SKM-1 (cell line): ENCODE results near the gene UQCRC1.

Source experiments
- DNase-seq: peaks from one replicate; lab custom pipeline; 2025; ENCODE audit not compliant: unreplicated experiment; lab: John Stamatoyannopoulos, UW

UQCRC1 gene

DNA sequence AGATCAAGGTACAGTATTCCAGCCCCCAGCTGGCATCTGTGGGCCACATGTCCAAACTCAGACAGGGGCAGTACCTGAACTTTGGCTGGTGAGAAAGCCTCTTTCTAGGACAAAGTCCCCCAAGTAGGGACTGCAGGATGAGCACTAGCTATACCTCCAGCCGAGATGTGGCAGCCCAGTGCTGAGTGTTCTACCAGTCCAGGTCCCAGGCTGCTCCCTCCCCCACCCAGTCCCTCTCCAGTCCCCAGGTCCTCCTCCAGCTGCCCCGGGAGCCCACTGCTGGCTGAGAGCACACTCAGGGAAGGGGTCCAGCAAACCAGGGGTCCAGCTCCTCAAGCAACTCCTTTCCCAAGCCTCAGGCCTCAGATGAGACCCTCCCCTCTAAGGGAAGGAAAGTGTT lies 24.3 kb upstream of the UQCRC1 start:
- DNase-seq, result no peak

DNA sequence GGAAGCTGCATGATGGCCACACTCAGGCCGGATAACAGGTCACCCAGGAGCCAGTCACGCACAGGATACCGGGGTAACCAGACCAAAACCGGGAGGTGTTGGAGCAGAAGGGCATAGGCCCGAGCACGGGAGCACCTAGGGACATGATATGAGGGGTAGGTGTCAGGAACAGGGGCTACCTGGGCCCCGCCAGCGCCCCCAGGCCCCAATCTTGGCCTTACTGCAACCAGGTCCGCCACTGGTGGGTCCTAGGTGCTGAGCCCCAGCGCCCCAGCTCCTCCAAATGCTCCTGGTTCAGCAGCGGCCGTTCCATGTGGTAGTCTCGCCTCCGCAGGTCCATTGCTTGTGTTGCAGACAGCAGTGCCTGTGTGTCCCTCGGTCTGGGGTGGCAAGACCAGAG lies 23.8 kb upstream of the UQCRC1 start:
- DNase-seq, result no peak

DNA sequence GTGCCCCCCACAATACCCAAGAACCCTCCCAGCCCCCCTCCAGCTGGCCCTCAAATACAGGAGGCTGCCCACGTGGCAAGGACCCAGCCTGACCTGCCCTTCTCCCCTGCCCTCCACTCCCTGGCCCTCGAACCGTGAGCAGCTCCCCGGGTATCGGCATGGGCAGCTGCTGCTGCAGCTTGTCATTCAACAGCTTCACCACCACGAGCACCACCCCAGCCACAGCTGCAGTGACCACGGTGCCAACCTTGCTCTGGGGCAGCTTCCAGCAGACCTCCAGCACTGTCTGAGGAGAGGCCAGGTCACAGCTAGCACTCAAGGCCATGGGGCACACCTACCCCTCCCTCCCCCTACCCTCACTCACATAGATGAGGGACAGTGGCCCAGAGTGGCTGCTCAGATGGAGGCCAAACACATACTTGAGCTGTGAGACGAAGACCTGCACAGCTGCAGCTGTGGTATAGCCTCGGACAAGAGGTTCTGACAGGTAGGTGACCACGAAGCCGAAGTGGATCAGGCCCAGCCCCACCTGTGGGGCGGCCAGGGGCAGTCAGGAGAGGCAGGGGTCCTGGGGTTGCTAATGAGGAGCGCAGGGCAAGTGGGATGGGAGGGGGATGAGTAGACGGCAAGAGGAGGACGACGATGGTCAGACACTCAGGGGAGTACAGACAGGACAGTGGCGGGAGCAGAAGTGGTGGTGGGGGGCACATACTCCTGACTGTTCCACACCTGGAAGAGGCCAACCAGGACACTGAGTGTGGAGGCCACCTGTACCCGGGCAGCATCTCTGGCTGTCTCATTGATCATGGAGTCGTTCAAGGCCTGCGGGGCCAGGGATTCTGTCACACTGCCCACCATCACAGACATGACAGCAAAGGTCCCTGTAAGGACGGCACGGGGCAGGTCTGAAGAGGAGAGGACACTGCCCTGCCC lies 22.3 kb upstream of the UQCRC1 start:
- DNase-seq, result no peak

DNA sequence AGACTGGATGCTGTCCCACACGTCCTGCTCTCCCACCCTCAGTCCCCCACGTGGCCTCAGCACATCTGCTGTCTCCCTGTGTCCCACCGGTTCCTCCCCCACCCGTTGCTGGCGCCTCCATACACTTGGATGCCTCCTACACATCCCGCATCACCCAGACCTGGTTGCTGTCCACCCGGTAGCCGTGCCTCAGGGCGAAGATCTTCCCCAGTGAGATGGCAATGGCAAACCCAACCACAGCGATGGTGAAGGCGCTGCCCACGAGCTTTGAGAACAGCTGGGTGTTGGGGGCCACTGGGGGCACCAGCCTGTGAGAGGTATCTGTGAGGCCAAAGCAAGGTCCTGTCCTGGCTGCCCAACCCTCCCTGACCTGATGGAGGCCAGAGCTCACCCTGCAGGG lies 21.4 kb upstream of the UQCRC1 start:
- DNase-seq, result no peak

DNA sequence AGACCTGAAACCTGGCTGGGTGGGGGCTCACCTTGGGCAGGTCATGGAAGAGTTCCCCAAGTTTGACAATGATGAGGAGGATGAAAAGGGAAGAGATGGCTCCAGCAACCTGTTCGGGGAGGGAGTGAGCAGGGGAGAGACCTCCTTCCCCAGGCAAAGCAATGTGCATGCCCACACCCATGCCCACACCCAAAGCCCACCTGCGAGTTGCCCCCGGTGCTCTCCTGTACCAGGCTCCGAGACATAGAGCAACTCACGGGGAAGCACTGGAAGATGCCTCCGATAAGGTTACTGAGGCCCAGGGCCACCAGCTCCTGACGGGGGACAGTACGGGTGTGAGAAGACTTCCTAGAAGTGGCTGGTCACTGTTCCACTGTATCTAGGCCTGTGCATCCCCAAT lies 21.0 kb upstream of the UQCRC1 start:
- no peak for DNase-seq

DNA sequence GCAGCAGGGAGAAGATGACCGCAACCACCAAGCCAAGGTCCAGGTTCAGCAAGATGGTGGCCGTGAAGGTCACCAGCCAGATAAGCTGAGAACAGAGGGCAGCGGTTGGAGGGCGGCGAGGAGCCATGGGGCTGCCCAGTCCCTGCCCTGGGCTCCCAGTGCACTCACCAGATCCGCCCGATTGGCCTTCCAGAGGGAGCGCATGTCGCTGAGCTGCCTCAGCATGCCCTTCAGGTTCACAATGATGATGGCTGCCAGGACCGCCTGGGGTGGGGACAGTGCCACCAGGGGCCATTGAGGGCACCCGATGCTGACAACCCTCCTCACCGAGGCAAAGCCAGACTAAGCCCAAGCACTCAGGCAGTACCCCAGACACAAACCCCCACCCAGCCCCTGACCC lies 20.4 kb upstream of the UQCRC1 start:
- no peak for DNase-seq

DNA sequence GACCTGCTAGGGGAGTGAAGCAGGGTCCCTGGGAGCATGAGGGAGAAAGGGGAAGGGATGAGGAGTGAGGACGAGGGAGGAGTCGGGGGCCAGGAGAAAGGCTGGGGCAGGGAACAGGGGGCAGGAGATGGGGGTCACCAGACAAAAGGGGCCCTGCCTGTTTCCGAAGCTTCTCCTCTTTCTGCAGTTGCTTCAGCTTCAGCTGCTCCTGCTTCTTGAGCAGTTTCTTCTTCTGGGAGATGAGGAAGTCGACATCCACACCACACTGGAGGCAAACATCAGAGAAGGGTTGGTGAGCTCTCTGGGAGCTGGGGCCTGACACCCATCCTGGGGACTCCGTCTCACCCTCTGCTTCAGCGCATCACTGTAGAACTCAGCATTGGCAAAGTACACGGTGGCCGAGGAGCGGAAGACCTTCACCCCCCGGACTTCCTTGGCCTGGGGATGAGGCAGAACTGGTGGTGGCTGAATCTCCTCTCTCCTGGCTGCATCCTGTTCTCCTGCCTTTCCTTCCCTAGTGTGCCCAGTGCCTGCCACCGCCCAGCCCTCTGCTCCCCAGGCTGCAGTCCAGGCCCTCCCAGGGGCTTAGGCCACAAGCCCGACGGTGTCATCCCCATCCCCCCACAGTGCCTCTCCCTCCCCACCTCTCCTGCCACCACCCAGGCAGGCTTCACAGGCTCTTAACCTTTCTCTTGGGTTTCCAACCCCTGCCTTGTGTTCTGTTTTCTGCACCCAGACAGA lies 19.0 kb upstream of the UQCRC1 start:
- no peak for DNase-seq

DNA sequence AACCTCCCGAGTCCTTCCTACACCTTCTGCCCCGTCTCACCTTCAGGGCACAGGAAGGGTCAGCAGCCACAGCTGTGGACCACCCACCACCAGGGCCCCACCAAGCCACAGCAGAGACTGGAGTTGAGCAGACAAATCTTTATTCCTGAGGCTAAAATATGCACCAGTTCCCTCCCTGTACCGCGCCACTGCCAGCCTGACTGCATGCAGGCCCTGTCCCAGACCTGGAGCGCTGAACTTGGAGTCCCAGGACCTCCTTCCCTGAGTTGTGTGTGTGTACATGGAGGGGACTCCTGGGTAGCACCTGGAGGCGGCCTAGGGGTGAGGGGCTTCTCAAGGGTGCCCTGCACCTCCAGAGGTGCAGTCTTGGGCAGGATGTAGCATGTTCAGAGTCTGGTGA lies 16.2 kb upstream of the UQCRC1 start:
- DNase-seq, result no peak

DNA sequence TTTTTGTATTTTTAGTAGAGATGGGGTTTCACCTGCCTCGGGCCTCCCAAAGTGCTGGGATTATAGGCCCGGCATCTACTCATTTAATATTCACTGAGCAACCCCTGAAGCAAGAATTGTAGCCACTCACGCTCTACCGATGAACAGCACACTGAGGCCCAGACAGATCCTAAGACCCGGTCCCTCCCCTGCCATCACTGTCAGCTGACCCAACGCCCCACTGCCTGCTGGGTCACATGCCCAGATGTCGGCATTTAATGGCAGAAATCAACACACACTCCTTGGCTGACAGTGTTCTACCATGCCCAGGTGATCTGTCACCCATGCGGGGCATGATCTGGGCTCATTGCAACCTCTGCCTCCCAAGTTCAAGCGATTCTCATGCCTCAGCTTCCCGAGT lies 15.3 kb upstream of the UQCRC1 start:
- no peak for DNase-seq

DNA sequence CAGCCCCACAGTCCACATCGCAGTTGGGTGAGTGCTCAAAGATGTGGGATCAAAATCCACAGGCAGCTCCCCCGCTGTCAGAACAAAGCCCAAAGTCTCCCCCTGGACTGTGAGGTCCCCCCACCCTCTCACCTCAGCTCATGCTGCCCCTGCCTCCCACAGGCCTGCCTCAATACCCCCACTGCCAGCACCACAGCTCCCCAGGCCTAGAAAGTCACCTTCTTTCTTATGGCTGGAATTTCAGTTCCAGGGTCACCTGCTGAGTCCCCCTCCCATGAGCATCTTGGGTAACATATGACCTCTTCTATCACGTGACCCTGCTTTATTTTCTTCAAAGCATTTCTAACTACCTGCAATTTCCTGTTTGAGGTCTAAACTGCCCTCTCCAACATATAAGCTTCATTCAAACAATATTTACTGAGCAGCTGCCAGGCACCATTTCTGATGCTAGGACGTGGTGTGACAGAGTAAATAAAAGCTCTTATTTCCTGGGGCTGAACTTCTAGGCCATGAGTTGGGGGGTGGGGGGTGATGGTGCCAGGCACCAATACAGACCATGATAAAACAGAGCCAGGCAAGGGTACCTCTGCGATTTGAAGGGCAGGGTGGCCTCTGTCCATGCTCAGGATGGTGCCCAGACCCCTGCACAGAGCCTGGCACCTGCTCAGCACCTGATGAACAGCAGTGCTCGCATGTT lies 14.6 kb upstream of the UQCRC1 start:
- DNase-seq, result no peak

DNA sequence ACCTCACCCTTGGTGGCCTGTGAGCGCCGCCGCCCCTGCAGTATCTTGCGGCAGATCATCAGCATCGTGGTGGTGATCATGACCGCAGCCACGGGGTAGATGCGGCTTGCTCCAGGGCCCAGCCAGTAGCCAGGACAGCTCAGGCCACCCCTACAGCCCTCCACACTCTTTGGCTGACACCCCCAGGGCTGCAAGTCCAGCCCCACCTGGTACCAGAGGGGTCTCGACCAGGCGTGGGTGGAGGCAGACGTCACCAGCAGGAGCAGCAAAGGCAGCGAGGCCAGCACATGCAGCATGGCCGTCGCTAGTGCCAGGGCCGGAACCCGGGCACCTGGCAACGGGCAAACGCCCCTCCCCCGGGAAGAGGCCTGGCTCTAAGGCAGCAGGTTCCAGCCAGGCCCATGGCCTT lies 12.0 kb upstream of the UQCRC1 start, which contains the start of gene TMEM89:
TMEM89 (minus strand) TSS at position 309 of the 409 bp plus-strand sequence; CDS start at position 296, 13 bp downstream.
- DNase-seq, result no peak

DNA sequence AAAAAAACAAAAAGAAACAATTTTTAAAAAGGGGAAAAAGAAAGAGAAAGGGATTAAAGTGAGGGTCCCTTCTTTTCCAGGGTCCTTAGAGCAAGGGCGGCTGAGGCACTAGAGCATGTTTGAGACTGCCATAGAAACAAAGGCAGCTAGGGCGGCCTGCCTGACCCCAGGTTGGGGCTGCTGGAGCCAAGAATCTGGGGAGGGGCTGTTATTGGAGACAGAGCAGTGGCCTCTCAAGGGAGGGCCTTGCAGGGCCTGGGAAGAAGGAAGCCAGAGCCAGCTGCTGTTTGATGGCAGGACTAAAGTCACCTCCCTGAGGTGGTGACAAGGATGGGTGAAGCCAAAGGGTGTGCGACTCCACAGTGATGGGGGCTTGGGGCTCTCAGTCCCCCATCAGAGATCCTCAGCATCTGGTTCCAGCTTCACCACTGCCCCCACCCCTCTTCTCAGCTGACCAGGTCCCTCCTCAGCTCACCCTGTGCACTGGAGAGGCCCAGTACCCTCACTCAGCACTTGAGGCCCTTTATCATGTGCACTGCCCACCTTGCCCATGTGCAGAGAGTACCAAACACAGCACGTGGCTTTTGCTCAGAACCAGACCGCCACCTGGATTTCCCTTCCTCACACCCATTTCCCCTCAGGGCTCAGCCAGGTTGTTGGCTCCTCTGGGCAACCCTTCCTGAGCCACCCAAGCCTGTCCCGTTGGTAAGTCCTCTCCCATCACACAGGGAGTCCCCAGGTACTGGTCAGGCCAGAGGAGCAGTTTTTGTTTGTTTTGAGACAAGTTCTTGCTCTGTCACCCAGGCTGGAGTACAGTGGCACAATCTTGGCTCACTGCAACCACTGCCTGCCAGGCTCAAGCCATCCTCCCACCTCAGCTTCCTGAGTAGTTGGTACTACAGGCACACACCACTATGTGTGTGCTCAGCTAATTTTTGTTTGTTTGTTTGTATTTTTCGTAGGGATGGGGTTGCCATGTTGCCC lies 10.4 kb upstream of the UQCRC1 start:
- DNase-seq, result no peak

DNA sequence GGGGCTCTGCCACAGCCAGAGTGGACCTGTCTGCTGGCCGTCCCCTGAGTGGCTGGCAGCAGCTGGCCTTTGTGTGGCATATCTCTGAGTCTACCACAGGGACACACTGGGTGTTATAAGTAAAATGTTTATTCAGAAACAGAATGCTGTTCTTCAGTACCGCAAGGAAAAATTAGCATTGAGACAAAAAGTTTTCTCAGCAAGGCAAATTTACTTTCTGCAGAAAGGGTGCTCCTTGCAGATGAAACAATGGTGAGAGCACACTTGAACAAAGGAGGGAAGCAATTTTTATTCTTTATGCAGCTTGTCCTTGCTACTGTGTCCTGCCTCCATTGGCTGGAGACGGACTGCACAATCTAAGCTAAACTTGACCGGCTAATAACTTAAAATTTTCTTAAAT lies 8.1 kb upstream of the UQCRC1 start:
- DNase-seq, result no peak

DNA sequence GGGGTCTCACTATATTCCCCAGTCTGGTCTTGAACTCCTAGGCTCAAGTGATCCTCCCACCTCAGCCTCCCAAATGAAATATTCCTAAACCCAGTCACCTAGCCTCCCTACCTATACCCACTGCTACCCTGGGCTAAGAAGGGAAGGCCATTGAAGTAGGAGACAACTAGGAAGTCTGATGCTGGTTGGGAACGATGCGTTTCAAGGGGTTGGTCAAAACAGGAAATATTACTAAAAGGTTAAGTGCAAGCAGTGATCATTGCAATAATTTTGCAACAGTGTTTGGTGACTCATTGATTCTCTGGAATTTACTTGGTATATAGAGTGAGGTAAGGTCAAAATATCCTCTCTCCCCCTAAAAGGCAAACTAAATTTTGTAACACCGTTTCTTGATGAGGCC lies 4.6 kb upstream of the UQCRC1 start:
- DNase-seq, result peak; percentile 83

DNA sequence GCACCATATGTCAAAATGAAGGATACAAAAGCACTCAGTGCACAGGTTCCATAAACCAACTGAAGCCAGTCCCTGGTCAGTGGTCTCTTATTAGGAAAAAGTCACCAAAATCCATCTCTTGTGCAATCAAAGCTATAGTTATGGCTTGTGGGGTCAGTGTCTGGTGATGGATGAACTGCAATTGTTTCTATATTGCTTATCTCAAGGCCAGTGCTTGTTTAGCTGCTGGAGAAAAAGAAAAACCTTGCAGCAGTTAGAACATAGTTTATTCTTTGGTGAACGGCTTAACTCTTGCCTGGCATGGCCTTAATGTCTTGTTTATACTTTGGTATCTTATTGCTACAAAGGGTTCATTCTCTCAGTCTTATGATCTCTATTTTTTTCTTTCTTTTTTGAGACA lies 2.9 kb upstream of the UQCRC1 start:
- no peak for DNase-seq

DNA sequence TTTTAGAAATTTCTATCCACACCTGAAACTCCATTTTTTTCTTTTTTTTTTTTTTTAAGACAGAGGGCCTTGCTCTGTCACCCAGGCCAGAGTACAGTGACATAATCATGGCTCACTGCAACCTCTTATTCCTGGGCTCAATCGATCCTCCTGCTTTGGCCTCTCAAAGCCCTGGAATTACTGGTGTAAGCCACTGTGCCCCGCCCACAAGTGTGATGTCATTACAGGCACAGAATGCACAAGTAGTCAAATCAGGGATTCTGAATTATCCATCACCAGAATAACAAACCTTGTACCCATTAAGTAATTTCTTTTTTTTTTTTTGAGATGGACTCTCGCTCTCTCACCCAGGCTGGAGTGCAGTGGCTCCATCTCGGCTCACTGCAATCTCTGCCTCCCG lies 1.9 kb downstream of the UQCRC1 start:
- DNase-seq, result no peak

DNA sequence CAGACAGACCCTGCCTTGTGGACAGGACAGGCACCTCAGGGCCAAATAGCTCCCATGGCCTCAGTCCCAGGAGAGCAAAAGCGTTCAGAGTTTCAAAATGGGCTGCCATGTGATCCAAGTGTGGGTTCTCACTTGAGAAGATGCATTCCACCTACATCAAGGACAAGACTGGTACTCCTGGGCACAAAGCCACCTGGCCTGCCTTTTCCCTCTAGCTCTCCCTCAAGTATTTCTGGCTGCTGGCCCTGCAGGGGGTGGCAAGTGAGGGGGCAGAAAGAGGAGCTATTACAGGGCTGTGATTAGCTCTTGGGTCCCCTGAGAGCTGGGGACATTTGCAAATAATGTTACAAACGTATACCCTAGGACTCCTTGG lies 7.8 kb downstream of the UQCRC1 start:
- DNase-seq, result no peak

DNA sequence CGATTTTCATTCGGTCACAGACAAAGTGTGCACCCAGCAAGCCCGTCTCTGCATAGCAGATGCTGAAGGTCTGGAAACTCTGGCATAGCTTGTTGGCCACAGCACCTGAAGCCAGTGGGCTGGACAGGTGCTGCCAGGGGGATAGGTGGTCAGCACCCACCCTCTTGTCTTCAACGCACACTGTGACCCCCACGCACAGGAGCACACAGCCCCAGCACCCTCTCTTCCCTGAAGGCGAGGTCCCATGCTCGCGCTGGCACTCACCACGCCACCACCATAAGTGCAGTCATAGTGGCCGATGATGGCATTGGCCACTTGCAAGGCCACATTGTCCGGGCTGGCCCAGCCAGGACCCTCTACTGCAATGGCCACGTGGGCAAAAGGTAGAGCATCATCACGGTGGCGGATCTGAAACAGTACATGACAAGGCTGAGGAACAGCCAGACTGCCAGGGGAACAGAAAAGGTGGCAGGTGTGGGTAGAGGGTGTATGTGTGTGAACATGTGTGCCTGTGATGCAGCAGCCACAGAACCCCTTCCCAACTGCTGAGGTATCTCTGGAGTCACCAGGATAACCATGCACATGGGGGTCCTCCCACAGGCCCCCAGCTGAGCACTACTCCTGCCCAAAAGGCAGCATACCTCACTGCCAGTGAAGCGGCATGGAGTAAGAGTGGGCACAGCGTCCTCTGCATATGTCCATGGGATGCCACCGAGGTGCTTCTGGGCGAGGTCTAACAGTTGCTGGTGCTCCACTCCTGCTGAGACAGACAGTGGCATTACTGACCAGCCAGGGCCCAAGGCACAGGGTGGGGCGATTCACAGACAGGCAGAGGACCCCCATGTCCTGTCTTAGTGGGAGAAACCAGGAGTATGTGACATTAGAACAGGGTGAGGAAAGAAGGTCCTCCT lies 8.5 kb downstream of the UQCRC1 start:
- DNase-seq, result no peak

DNA sequence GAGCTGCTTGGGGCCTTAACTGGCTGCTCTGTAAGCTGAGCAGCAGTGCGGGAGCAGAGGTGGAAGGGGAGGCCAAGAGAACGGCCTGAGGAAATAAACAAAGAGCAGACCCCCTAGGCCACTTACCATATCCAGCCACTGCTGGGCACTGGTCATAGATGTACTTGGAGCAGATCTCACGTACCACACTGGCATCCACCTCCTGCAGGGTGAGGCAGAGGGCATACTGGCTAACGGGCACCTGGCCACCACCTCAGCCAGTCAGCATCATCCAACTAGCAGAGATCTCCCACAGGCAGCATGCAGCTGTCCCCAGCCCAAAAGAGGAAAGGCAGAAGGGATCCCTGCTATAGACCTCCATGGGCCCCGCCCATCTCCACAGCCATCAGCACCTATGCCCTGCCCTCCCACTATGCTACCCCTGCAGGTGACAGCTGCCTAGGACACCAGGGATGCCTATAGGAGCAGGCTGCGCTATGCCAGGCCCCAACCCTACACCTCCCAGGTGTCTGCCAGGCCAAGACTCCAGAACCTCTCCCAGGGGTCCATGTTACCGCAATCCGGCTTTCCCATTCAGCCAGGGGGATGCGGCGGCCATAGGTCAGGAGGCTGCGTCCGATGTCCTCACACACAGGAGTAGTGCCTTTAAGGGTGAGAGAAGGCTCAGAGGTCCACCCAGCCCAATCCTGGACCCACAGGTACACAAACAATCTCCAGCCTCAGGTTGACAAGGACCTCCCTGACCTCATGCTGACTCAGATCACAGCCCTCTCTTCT lies 9.7 kb downstream of the UQCRC1 start:
- DNase-seq, result no peak
